Lower lobe of right lung (tissue), 2 donors: ENCODE results near the gene CHST3. TPM values are rescaled to one million over a fixed set of nuclear protein-coding genes. Genes with fewer than 3 reads are reported as not detected.
A peak's percentile ranks its signal among the peaks of the same experiment; 100 is the strongest.

Source experiments
- ATAC-seq, 2 donors: fragments of 200-7000 bp; cut with Tn5 transposase; one replicate each; pipeline ENCODE4 v1.9.1; 2020 to 2022; ENCODE audit warnings: mild to moderate bottlenecking in 2 of 2, moderate library complexity in 2 of 2
- DNase-seq: peaks from one replicate; pipeline ENCODE4 v3.0.0-alpha.2; 2020
- H3K27ac ChIP-seq: fragments of 200-600 bp; one replicate; pipeline ENCODE4 v1.8.0; 2022
- H3K27me3 ChIP-seq: fragments of 200-600 bp; one replicate; pipeline ENCODE4 v1.8.0; 2022; ENCODE audit warnings: low read depth
- H3K36me3 ChIP-seq: fragments of 200-600 bp; one replicate; pipeline ENCODE4 v1.8.0; 2022; ENCODE audit warnings: mild to moderate bottlenecking
- H3K4me1 ChIP-seq: fragments of 200-600 bp; one replicate; pipeline ENCODE4 v1.8.0; 2022
- H3K4me3 ChIP-seq: fragments of 200-600 bp; one replicate; pipeline ENCODE4 v1.8.0; 2022; ENCODE audit warnings: mild to moderate bottlenecking
- H3K9me3 ChIP-seq: fragments of 200-600 bp; one replicate; pipeline ENCODE4 v1.8.0; 2022
- intact Hi-C: fragments of 100-400 bp; cut with DNase I; formaldehyde crosslinking; loops from one replicate; pipeline ENCODE4 v1.11.0; 2022
- total RNA-seq: library from RNA; stranded (reverse); fragmentation: NEBNext Ultra II Directional; extraction: Animal tissue kit (Norgen Biotek cat#: 25700); gene quantifications from one replicate; pipeline ENCODE4 v1.2.1, GENCODE V29; 2021
- TF ChIP-seq, protein P1 (sequence below): fragments of 200-600 bp; IDR thresholded peaks from one replicate; pipeline ENCODE4 v1.8.0; 2022; ENCODE audit warnings: antibody characterized with exemption, mild to moderate bottlenecking
- donor health status: DM: no; HTN: yes; CAD: no; lungs with severe emphysema.

Gene CHST3
- total RNA-seq, 1 donor from 2014 or later: 12.0 TPM

DNA sequence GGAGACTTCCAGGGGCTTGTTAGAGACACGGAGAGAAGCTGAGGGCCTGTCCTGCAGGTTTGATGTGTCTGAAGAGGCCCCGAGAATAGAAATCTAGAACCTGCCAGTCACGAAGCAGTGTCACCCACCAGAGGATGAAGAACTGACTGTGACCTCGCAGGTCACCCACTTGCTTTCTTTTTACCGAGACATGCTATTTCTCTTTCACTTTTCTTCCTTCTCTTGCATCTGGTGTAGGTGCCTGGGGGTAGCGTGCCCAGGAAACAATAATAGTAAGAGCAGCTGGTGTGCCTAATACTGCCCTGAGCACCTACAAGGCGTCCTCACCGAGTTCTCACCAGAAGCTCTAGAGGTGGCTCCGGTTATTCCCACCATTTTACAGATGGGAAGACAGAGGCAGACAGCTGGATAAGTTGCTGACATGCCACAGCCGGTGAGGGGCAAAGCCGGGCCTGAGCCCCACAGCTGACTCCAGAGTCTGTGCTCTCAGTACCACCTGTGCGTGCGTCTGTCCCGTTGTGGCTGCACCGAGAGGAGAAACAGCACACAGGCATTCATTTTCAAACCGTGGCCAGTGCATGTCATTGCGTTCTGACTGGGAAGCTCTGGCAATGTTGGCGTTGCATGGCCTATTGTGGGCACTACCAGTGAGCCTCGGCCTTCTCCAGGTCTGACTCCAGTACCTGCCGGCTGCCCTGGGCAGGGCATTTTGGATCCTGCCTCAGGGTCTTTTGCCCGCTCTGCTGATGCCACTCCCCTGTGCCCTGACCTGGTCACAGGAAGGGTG lies 7.8 kb downstream of the CHST3 start:
- no peak for ATAC-seq
- Histone ChIP-seq H3K27me3 (no peaks in the 10 kb centered on the region), H3K9me3 (no peaks in the 10 kb centered on the region), H3K27ac (no peak overlapping the region), H3K4me1 (peaks cover 72% of the 10 kb centered on the region), H3K4me3 (no peak overlapping the region), H3K36me3 (no peaks in the 10 kb centered on the region)
- no peak for DNase-seq
- TF ChIP-seq, protein P1, sequence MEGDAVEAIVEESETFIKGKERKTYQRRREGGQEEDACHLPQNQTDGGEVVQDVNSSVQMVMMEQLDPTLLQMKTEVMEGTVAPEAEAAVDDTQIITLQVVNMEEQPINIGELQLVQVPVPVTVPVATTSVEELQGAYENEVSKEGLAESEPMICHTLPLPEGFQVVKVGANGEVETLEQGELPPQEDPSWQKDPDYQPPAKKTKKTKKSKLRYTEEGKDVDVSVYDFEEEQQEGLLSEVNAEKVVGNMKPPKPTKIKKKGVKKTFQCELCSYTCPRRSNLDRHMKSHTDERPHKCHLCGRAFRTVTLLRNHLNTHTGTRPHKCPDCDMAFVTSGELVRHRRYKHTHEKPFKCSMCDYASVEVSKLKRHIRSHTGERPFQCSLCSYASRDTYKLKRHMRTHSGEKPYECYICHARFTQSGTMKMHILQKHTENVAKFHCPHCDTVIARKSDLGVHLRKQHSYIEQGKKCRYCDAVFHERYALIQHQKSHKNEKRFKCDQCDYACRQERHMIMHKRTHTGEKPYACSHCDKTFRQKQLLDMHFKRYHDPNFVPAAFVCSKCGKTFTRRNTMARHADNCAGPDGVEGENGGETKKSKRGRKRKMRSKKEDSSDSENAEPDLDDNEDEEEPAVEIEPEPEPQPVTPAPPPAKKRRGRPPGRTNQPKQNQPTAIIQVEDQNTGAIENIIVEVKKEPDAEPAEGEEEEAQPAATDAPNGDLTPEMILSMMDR: no peak
- intact Hi-C loops: no loop called here

DNA sequence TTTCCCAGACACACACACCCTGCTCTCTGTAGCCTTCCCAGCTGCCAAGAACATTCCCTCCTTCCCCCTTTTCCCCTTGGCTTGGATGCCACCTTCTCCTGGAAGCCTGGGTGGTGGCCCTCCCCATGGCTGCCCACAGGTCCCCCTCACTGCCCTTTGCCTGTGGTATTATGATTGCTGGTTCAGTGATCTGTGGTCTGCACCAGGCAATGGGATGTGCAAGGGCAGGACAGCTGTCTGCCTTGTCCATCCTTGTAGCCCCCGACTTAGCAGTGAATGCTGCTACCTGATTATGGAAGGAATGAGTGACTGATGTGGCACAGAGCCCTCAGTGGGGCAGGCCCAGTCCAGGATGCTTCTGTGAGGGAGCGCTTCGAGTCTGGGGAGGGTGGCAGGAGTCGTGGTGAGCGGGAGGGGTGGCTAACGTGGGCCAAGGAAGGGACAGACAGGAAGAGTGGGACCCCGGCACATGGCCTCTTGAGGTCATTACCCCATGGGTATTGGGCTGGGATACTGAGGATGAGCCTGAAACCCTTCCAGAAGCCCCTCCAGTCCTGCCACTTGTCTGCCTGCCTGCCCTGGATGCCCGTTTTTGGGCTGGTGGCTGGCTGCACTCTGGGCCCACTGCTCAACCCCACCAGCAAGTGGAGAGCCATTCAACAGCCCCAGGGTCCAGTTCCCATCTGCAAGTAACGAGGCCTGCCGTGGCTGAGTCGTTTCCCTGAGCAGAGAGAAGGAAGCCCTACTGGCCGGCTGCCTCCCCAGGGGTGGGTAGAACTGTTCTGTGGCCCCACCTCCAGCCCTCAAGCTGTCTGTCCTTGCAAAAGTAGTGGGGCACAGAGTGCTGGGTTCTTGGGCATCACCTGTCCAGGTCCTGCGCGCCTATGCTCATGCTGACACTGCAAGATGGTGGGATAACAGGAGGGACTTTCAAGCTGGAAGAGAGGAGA lies 8.8 kb downstream of the CHST3 start:
- Histone ChIP-seq H3K9me3 (no peaks in the 10 kb centered on the region), H3K4me3 (no peak overlapping the region), H3K36me3 (no peaks in the 10 kb centered on the region), H3K27me3 (no peaks in the 10 kb centered on the region), H3K4me1 (peaks cover 74% of the 10 kb centered on the region), H3K27ac (no peak overlapping the region)
- ATAC-seq (no peak), DNase-seq (no peak)
- TF ChIP-seq, protein P1: no peak
- intact Hi-C loops: no loop called here

DNA sequence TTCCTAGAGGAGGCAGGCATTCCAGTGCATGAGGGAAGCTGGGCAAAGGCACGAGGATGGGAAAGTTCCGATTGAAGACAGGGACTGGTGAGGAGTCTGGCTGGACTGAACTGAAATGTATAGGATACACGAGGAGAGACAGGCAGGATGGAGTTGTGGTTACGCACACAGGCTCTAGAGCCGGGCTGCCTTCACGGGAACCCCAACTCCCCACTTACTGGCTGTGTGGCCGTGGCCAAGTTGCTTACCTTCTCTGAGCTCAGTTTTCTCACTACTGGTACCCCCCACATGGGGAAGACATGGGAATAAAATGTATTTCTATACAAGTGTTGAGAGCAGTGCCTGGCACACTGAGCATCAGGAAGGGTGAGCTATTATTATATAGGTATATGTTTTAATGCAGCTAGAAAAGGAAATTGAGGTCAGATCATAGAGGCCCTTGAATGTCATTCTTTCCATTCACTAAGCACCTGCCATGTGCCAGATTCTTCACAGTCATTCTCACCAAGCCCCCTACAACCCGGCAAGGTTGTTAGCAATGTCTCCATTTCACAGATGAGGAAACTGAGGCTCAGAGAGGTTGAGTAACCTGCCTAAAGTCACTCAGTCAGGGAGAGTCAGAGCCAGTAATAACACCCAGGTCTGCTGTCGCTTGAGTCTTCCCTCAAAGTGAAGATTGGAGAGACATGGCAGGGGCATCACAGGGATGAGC lies 9.7 kb downstream of the CHST3 start:
- H3K4me1 ChIP-seq: peaks cover 71% of the 10 kb centered on the region
- no peaks in the 10 kb centered on the region for H3K27me3 ChIP-seq
- intact Hi-C loops: no loop called here
- H3K4me3 ChIP-seq: no peak overlapping the region
- no peaks in the 10 kb centered on the region for H3K36me3 ChIP-seq
- no peaks in the 10 kb centered on the region for H3K9me3 ChIP-seq
- ATAC-seq (no peak), DNase-seq (no peak)
- TF ChIP-seq, protein P1: no peak
- peak overlapping the region; percentile 0 for H3K27ac ChIP-seq

DNA sequence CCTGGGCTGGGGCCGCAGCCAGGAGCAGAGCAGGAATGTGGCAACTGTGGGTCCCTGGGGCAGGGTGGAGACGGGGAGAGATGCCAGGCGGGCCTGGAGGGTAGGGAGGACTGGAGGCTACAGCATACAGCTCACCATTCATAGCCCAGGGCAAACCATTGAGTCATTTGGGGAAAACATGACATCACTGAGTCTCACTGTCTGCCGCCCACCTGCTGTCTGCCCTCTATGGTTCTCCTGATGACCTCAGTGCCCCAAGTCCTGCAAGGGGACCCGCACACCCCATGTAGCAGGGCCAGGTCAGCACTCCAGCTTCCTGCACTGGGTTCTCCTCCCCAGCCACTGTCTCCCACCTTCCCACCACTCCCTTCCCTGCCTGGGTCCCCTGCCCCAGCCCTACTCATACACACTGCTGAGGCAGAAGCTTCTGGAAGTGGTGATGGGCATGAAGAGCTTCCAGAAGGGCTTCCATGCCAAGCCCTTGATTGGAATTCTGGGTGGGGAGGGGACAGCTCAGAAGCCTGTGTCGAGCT lies 10.4 kb downstream of the CHST3 start:
- DNase-seq (no peak), ATAC-seq (peak in 1 of 2 donors; percentile 22)
- intact Hi-C loops: no loop called here
- TF ChIP-seq, protein P1: no peak
- no peaks in the 10 kb centered on the region for H3K36me3 ChIP-seq
- H3K4me3 ChIP-seq: no peak overlapping the region
- peaks cover 78% of the 10 kb centered on the region for H3K4me1 ChIP-seq
- H3K27ac ChIP-seq: peak overlapping the region; percentile 63
- no peaks in the 10 kb centered on the region for H3K9me3 ChIP-seq
- no peaks in the 10 kb centered on the region for H3K27me3 ChIP-seq
